Measurements from ENCODE around the gene OR2C1.

DNA sequence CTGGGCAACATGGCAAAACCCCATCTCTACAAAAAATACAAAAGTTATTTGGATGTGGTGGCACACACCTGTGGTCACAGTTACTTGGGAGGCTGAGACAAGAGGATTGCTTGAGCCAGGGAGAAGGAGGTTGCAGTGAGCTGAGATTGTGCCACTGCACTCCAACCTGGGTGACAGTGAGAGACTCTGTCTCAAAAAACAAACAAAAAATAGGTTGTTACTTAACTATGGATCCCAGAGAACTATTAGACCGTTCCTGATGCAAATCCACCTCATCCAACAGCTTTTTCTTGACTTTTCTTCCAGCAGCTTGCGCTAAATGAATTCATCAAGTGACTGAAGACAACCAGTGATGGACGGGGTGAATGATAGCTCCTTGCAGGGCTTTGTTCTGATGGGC lies at the start of gene OR2C1:
- TF ChIP-seq, protein P1, sequence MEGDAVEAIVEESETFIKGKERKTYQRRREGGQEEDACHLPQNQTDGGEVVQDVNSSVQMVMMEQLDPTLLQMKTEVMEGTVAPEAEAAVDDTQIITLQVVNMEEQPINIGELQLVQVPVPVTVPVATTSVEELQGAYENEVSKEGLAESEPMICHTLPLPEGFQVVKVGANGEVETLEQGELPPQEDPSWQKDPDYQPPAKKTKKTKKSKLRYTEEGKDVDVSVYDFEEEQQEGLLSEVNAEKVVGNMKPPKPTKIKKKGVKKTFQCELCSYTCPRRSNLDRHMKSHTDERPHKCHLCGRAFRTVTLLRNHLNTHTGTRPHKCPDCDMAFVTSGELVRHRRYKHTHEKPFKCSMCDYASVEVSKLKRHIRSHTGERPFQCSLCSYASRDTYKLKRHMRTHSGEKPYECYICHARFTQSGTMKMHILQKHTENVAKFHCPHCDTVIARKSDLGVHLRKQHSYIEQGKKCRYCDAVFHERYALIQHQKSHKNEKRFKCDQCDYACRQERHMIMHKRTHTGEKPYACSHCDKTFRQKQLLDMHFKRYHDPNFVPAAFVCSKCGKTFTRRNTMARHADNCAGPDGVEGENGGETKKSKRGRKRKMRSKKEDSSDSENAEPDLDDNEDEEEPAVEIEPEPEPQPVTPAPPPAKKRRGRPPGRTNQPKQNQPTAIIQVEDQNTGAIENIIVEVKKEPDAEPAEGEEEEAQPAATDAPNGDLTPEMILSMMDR (IDR thresholded peaks at IDR 0.05), result no peak
- TF ChIP-seq POLR2A (IDR thresholded peaks at IDR 0.05) (no peak), EP300 (IDR thresholded peaks at IDR 0.05) (no peak)
